NOMO-1 treated with dmso at 0.1 percent for 144 hours (cell line): Measurements from ENCODE around the gene CACNA1F.
"Not testable (repeated sequence)": the region's sequence is repeated elsewhere in the genome, so short reads cannot be mapped to it uniquely, and the experiment has no call there.

Experiments used
- DNase-seq: peaks from one replicate; lab custom pipeline; 2025; ENCODE audit not compliant: unreplicated experiment; lab: John Stamatoyannopoulos, UW

Gene CACNA1F

GRCh38 chrX:49177873-49178480, 55.2 kb downstream of the CACNA1F start:
- no peak for DNase-seq

DNA sequence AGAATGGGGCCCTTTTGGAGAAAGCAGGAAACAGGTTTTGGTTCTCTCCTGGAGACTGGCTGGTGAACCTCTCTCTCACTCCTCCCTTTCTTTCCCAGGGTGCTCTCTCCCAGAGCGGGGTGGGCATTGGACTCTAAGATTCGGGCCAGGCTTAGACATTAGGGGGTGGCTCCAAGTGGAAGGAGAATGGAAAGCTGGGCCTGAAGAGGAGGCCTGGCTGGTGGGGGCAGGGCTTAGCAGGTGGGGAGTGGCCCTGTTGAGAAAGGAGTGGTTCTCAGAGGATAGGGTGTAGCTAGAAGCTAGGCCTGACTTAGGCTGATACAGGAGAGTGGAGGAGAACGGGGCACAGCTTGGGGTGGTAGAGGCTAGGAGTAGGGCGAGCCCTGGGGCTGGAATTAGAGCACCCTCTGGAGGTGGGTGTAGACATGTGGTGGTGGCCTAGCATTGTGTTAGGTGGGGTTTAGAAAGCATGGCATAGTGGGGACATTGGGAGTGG, 55.8 kb downstream of the CACNA1F start:
- DNase-seq, result peak; percentile 62

GRCh38 chrX:49176421-49177326, 56.5 kb downstream of the CACNA1F start:
- peak; percentile 74 for DNase-seq

- DNase-seq, result no peak
Measured at GRCh38 chrX:49175435-49176274, 57.5 kb downstream of the CACNA1F start.

DNA sequence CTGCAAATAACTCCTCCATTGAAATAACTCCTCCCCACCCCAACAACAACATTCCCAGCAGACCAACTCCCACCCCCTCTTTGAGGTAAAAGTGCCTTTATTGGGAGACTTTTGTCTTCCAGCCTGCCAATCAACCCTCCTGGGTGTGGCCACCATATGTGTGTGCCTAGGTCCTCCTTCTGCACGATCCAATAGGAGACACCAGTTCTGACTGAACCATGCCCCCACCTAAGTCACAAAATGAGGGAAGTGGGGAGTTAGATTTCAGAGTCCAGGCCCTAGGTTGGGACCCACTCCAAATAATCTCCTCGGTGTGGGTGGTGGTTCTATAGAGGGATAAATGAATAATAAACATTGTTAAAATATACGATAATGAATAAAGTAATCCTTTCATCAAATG, 58.4 kb downstream of the CACNA1F start:
- no peak for DNase-seq

DNA sequence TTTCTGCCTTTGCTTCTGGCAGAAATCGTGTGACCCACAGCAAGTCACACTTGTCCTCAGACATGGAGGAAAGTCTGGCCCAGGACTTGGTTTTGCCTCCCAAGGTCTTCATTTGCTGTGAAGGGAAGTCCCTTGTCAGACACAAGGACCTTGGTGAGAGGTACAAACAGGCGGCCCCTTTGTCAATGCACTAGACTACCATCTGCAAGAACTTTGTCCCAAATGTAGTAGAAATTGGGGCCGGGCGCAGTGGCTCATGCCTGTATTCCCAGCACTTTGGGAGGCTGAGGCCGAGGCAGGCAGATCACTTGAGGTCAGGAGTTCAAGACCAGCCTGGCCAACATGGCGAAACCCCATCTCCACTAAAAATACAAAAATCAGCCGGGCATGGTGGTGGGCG, 59.6 kb downstream of the CACNA1F start:
- DNase-seq, result not testable (repeated sequence)

- DNase-seq, result peak; percentile 66
Measured at GRCh38 chrX:49172280-49172780, 60.8 kb downstream of the CACNA1F start.

GRCh38 chrX:49171752-49172279, 61.3 kb downstream of the CACNA1F start, which contains the start of gene PLP2:
TSS of gene PLP2 (plus strand) at chrX:49171898. CDS start at chrX:49172001, 103 bp downstream.
- no peak for DNase-seq

- no peak for DNase-seq
Measured at GRCh38 chrX:49167740-49168108, 65.4 kb downstream of the CACNA1F start.

DNA sequence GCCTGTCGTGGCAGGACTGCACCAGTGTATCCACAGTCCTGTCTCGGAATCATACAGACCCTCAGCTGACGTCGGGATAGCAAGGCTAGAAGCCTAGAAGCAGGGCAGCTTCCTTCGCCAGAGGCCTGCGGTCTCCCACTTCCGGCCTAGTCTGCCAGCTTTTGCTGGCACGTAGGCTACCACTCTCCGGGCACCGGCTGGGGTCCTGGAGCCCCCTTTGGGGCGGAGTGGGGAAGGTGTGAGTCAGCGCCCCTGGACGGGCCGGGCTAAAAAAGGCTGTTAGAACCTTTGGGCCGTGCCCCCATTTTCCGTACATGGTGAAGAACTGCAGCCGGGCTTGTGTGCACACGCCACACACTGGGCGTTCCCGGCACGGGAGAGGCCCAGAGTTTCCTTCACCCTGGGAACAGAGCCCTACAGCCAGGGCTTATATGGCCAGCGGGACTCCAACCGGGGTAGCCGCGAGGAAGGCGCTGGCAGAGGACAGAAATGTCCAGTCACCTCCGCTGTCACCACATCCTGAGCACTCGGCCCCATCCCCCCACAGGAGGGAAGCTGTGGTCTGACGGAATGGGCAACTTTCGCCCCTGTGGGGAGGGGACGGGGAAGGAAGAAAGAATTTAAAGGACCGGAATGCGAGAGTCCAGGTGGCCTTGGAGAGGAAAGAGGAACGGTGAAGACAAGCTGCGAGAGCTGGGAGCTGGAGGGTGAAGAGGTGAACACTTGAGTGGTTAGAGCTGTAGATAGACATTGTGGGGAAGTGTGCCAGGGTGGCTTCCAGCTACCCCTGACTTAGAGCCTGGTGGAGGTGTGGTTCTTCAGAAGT, 66.0 kb downstream of the CACNA1F start:
- DNase-seq, result peak; percentile 86

DNA sequence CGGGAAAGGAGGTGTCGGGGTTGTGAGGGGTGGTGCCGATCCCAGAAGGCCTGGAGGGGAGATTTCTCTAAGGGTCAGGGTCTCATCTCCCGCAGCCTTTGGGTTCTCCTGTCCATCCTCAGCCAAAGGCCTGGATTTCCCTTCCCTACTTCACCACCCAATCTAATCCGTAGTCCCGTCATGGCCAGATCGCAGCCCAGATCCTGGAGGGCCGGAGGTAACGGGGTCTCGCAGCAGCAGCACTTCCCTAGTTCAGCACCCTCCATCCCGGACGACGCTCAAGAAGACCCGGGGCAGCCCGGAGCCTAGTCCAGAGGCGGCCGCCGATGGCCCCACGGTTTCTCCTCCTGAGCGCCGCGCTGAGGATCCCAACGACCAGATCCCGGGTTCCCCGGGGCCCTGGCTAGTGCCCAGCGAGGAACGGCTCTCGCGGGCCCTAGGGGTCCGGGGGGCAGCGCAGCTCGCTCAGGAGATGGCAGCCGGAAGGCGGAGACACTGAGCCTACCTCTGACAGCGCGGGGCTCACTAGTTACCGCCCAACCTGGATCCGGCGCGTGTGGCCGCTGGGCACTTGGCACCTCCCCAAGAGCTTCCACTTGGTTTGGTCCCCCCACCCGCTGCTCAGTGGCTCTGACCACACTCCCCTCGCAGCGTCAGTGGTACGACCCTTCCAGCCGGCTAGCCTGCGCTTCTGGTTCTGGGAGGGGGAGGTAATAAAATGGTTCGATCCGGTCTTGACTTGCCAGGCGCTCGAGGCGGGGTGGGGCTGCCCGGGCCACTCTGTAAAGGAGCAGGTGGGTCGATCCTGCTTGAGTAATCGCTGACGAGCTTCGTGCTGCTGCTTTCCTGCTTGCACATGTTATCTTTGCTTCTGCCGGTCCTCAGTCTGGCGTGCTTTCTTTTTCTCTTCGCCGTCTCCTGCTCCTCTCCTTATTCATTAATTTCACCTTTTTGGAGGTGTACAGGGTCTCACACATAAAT, 66.9 kb downstream of the CACNA1F start:
- peak; percentile 90 for DNase-seq

DNA sequence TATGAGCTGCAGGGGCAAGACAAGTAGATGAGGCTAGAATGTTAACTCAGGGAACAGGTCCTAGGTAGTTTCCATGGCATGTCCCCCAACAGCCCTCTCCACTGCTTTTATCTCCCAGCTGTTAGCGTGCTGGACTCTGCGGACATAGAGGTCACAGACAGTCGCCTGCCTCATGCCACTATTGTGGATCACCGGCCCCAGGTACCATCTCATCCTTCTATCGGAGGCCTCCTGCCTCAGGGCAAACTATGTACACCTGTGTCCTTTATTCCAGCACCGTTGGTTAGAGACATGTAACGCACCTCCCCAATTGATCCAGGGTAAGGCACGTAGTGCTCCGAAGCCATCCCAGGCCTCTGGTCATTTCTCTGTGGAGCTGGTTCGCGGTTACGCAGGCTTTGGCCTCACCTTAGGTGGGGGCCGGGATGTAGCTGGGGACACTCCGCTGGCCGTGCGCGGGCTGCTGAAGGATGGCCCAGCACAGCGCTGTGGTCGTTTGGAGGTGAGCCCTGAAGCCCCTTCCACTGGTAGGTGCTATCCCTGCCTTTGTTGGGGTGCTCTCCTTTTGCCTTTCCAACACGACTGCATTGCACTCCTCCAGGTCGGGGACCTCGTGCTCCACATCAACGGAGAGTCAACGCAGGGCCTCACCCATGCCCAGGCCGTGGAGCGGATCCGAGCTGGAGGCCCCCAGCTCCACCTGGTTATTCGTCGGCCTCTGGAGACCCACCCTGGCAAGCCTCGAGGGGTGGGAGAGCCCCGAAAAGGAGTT, 68.4 kb downstream of the CACNA1F start:
- DNase-seq, result no peak

GRCh38 chrX:49163555-49164419, 69.4 kb downstream of the CACNA1F start:
- peak; percentile 78 for DNase-seq

DNA sequence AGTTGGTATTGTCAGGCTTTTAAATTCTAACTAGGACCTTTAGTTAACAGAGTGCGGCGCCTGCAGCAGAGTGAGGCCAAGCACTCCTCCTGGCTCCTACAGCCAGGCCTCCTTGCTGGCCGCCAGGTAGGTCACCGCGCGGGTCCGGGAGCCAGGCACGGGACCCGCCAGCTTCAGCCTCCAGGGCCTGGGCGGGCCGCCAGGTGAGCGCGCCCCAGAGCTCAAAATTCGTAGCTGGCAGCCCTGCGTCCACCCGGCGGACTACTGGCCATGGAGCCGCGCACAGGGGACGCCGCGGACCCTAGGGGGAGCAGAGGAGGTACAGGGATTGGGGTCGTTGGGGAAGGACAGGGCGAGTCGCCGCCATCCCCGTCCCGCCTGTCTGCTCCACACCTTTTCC, 70.5 kb downstream of the CACNA1F start, which contains the start of gene MAGIX:
TSS of gene MAGIX (plus strand) at position 139 of the 400 bp plus-strand sequence. CDS start at position 271, 132 bp downstream.
- DNase-seq, result no peak

DNA sequence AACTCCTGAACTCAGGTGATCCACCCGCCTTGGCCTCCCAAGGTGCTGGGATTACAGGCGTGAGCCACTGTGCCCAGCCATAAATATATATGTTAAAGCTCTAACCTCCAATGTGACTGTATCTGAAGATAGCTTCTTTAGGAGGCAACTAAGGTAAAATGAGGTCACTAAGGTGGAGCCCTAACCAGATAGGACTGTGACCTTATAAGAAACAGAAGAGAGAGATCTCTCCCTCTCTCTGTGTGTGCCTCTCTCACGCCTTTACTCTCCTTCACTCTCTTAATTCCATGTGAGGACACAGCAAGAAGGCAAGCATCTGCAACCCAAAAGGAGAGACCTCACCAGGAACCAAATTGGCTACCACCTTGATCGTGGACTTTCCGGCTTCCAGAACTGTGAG, 71.5 kb downstream of the CACNA1F start:
- DNase-seq, result no peak

DNA sequence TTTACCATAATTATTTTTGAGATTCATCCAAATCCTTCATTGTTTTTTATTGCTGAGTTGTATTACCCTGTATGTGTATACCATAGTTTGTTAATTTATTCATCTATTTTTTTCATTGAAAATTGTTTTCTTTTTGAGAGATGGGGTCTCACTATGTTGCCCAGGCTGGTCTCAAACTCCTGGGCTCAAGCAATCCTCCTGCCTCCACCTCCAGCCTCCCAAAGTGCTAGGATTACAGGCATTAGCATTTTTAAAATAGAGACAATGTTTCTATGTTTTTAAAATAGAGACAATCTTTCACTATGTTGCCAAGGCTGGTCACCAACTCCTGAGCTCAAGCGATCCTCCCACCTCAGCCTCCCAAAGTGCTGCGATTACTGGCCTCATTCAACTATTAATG, 72.2 kb downstream of the CACNA1F start:
- no peak for DNase-seq

DNA sequence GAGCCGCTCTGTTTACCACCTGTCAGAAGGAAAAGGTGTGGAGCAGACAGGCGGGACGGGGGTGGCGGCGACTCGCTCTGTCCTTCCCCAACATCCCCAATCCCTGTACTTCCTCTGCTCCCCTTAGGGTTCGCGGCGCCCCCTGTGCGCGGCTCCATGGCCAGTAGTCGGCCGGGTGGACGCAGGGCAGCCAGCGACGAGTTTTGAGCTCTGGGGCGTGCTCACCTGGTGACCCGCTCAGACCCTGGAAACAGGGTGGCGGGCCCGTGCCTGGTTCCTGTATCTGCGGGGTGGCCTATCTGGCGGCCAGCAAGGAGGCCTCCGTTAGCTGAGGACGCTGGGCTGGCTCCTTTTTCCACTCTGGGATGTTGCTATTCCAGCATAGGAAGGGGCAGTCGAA, 75.9 kb downstream of the CACNA1F start:
- no peak for DNase-seq
